22Rv1 (cell line): Measurements from ENCODE around the gene COG6.

Experiments
- ZFX ChIP-seq: fragments of 450-650 bp; IDR thresholded peaks from 2 replicates; pipeline ENCODE4 v1.6.1; 2017; ENCODE audit warnings: antibody characterized with exemption, borderline replicate concordance
- TF ChIP-seq, protein P1 (sequence below): fragments of 450-650 bp; IDR thresholded peaks from 2 replicates; pipeline ENCODE4 v1.5.1; 2017; ENCODE audit warnings: mild to moderate bottlenecking

DNA sequence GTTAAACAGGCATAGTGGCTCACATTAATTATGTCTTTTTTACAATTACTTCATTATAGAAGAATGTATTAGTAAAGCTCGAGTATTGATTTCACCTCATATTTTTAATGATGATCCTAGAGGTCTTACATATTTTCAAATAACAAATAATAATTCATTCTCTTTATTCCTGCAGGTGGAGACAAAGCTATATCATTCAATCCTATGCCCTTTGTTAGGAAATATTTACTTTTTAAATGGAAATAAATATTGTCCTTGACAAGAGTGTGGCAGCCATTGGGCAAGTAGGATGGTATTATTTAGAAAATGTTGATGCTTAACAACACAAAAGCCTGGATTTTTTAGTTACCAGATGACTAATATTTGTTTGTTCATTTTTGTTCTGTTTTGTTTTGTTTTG, 127.6 kb downstream of the COG6 start:
- TF ChIP-seq, protein P1, sequence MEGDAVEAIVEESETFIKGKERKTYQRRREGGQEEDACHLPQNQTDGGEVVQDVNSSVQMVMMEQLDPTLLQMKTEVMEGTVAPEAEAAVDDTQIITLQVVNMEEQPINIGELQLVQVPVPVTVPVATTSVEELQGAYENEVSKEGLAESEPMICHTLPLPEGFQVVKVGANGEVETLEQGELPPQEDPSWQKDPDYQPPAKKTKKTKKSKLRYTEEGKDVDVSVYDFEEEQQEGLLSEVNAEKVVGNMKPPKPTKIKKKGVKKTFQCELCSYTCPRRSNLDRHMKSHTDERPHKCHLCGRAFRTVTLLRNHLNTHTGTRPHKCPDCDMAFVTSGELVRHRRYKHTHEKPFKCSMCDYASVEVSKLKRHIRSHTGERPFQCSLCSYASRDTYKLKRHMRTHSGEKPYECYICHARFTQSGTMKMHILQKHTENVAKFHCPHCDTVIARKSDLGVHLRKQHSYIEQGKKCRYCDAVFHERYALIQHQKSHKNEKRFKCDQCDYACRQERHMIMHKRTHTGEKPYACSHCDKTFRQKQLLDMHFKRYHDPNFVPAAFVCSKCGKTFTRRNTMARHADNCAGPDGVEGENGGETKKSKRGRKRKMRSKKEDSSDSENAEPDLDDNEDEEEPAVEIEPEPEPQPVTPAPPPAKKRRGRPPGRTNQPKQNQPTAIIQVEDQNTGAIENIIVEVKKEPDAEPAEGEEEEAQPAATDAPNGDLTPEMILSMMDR = no peak
- TF ChIP-seq ZFX = no peak
